Spleen (tissue), 7 donors: ENCODE data around the gene PAWR.

Source experiments
- POLR2A ChIP-seq, 3 donors: fragments of 450-650 bp; IDR thresholded peaks; one replicate each; pipeline ENCODE4 v1.5.1; 2017; ENCODE audit warnings: antibody characterized with exemption in 3 of 3, mild to moderate bottlenecking in 1 of 3
- TF ChIP-seq, protein P1 (sequence below), 11 experiments: fragments of 200-600 bp in 7 of 11; fragments of 450-650 bp in 4 of 11; sonication (generic) in 4 of 11; IDR thresholded peaks in 8 of 11; conservative IDR thresholded peaks in 3 of 11; 1 replicate in 7 of 11; 2 replicates in 4 of 11; pipeline versions ENCODE4 v1.4.0 to v1.8.0; 2016 to 2021; ENCODE audit warnings: antibody characterized with exemption in 11 of 11, inconsistent platforms in 4 of 11, mild to moderate bottlenecking in 1 of 11
- donor health status: DM: no; HTN: no; CAD: no; lungs with moderate emphysema.
- donor health status: DM: no; HTN: no; CAD: no.
- donor health status: DM: no; HTN: no; CAD: no.

DNA sequence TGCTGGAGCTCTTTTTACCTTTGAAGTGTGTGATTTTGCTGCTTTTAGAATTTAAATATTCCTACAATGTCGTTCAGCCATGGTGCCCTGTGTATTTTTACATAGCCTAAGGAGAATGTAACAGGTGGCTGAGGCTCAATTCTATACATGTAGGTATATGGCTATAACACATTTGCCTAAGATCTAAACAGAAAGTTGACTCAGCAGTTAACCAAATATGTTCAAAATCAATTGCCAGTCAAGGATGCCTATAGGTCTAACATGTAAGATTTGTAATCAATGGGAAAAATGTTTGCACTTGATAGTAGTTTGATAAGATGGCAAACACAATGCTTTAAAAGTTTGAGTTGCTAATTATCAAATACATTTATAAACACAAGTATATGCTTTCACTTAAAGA lies 8.2 kb downstream of the PAWR start:
- TF ChIP-seq, protein P1, sequence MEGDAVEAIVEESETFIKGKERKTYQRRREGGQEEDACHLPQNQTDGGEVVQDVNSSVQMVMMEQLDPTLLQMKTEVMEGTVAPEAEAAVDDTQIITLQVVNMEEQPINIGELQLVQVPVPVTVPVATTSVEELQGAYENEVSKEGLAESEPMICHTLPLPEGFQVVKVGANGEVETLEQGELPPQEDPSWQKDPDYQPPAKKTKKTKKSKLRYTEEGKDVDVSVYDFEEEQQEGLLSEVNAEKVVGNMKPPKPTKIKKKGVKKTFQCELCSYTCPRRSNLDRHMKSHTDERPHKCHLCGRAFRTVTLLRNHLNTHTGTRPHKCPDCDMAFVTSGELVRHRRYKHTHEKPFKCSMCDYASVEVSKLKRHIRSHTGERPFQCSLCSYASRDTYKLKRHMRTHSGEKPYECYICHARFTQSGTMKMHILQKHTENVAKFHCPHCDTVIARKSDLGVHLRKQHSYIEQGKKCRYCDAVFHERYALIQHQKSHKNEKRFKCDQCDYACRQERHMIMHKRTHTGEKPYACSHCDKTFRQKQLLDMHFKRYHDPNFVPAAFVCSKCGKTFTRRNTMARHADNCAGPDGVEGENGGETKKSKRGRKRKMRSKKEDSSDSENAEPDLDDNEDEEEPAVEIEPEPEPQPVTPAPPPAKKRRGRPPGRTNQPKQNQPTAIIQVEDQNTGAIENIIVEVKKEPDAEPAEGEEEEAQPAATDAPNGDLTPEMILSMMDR (IDR thresholded peaks at IDR 0.05 in 8 of 11, conservative IDR thresholded peaks at IDR 0.05 in 3 of 11): no peak
- TF ChIP-seq POLR2A (IDR thresholded peaks at IDR 0.05): no peak
